ENCODE results near the gene PPP1R9A. TPM values are rescaled to one million over a fixed set of nuclear protein-coding genes. Genes with fewer than 3 reads are reported as not detected.

Gene PPP1R9A
- total RNA-seq, 1 donor from 2014 or later: 0.79 TPM

GRCh38 chr7:95213148-95213547, 305.8 kb downstream of the PPP1R9A start:
- no peaks in the 10 kb centered on the region for H3K36me3 ChIP-seq (ENCODE audit: control insufficient read depth, insufficient read depth, low read length)
- DNase-seq (ENCODE audit: low read depth): no peak
- no peak overlapping the region for H3K4me3 ChIP-seq (ENCODE audit: low read depth, low read length)
- no peak for FAIRE-seq
- TF ChIP-seq, protein P1, sequence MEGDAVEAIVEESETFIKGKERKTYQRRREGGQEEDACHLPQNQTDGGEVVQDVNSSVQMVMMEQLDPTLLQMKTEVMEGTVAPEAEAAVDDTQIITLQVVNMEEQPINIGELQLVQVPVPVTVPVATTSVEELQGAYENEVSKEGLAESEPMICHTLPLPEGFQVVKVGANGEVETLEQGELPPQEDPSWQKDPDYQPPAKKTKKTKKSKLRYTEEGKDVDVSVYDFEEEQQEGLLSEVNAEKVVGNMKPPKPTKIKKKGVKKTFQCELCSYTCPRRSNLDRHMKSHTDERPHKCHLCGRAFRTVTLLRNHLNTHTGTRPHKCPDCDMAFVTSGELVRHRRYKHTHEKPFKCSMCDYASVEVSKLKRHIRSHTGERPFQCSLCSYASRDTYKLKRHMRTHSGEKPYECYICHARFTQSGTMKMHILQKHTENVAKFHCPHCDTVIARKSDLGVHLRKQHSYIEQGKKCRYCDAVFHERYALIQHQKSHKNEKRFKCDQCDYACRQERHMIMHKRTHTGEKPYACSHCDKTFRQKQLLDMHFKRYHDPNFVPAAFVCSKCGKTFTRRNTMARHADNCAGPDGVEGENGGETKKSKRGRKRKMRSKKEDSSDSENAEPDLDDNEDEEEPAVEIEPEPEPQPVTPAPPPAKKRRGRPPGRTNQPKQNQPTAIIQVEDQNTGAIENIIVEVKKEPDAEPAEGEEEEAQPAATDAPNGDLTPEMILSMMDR (IDR thresholded peaks at IDR 0.05; ENCODE audit: insufficient read depth, low read length, severe bottlenecking): no peak
- H3K27me3 ChIP-seq (ENCODE audit: control insufficient read depth, insufficient read depth, low read length): no peaks in the 10 kb centered on the region

DNA sequence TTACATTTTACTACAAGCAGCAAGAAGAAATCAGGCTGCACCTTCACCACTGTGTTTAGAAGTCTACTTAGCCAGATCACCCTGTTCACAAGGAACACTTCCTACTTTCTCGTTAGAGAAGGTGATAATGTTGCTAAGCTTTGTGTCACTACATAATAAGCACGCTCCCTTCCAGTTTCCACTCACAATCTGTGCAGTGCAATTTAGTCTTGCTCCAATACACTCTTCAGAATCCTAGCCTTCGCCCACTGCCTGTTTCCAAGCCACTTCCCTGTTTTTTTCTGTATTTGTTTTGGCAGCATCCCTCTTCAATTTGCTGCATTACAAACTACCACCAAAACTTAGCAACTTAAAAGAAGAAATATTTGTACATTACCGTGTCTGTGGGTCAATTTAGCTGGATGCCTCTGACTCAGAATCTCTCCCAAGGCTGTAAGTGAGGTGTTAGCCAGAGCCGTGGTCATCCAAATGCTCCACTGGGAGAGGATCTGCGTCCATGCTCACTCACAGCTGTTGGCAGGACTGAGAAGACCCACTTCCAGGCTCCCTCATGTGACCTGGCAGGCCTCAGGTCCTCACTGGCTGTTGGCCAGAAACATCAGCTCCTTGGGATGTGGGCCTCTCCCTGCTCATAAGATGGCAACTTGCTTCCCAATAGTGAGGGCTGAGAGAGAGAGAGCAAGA, 306.6 kb downstream of the PPP1R9A start:
- TF ChIP-seq, protein P1 (IDR thresholded peaks at IDR 0.05; ENCODE audit: insufficient read depth, low read length, severe bottlenecking): no peak
- Histone ChIP-seq H3K36me3 (ENCODE audit: control insufficient read depth, insufficient read depth, low read length) (no peaks in the 10 kb centered on the region), H3K4me3 (ENCODE audit: low read depth, low read length) (no peak overlapping the region), H3K27me3 (ENCODE audit: control insufficient read depth, insufficient read depth, low read length) (no peaks in the 10 kb centered on the region)
- DNase-seq (ENCODE audit: low read depth): no peak
- FAIRE-seq: no peak

DNA sequence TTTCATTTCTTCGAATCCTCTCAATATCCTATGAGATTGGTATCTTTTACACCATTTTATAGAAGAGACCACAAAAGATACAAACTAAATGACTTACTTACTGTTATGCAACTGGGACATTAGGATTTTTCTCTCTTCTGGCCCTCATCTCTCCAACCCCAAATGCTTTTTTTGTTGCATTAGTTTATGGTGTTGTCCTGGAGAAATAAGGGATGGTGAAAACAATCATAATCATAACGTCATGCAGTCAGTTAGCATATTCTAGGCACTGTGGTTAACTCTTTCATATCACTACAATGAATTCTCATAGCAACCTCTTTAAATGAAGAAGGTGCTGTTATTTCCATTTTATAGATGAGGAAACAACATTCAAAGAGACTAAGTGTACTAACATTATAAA, 312.3 kb downstream of the PPP1R9A start:
- FAIRE-seq: no peak
- H3K4me3 ChIP-seq (ENCODE audit: low read depth, low read length): no peak overlapping the region
- DNase-seq (ENCODE audit: low read depth): no peak
- H3K36me3 ChIP-seq (ENCODE audit: control insufficient read depth, insufficient read depth, low read length): no peaks in the 10 kb centered on the region
- H3K27me3 ChIP-seq (ENCODE audit: control insufficient read depth, insufficient read depth, low read length): no peaks in the 10 kb centered on the region
- TF ChIP-seq, protein P1 (IDR thresholded peaks at IDR 0.05; ENCODE audit: insufficient read depth, low read length, severe bottlenecking): no peak

DNA sequence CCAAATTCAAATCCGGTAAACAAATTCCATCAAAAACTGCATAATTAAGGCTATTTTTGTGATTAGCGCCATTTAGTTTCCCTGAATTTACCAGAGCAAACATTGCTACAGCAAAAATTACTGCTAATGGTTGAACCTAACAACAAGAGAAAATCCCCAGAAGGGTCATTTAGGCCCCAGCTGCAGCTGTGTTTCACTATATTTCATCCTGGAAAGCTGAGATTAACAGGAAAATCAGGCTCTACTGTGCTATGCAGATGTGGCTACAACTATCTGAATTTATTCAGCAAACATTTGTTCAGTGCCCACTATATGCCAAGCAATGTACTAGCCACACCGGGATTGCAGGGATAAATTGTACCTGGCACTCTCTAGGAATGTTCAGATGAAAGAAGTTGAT, 312.9 kb downstream of the PPP1R9A start:
- DNase-seq (ENCODE audit: low read depth) (no peak), FAIRE-seq (no peak)
- TF ChIP-seq, protein P1 (IDR thresholded peaks at IDR 0.05; ENCODE audit: insufficient read depth, low read length, severe bottlenecking): no peak
- Histone ChIP-seq H3K4me3 (ENCODE audit: low read depth, low read length) (no peak overlapping the region), H3K36me3 (ENCODE audit: control insufficient read depth, insufficient read depth, low read length) (no peaks in the 10 kb centered on the region), H3K27me3 (ENCODE audit: control insufficient read depth, insufficient read depth, low read length) (no peaks in the 10 kb centered on the region)

GRCh38 chr7:95225301-95225700, 317.9 kb downstream of the PPP1R9A start:
- DNase-seq (ENCODE audit: low read depth) (no peak), FAIRE-seq (no peak)
- H3K4me3 ChIP-seq (ENCODE audit: low read depth, low read length): no peak overlapping the region
- TF ChIP-seq, protein P1 (IDR thresholded peaks at IDR 0.05; ENCODE audit: insufficient read depth, low read length, severe bottlenecking): no peak
- no peaks in the 10 kb centered on the region for H3K27me3 ChIP-seq (ENCODE audit: control insufficient read depth, insufficient read depth, low read length)
- no peaks in the 10 kb centered on the region for H3K36me3 ChIP-seq (ENCODE audit: control insufficient read depth, insufficient read depth, low read length)

- no peak for FAIRE-seq
- TF ChIP-seq, protein P1 (IDR thresholded peaks at IDR 0.05; ENCODE audit: insufficient read depth, low read length, severe bottlenecking): no peak
- Histone ChIP-seq H3K4me3 (ENCODE audit: low read depth, low read length) (no peak overlapping the region), H3K27me3 (ENCODE audit: control insufficient read depth, insufficient read depth, low read length) (no peaks in the 10 kb centered on the region), H3K36me3 (ENCODE audit: control insufficient read depth, insufficient read depth, low read length) (no peaks in the 10 kb centered on the region)
- DNase-seq (ENCODE audit: low read depth): no peak
Measured at GRCh38 chr7:95229301-95229700, 321.9 kb downstream of the PPP1R9A start.

Data from bronchial epithelial cell (primary cell).